NCI-H1105 treated with DMSO at 0.1 percent for 48 hours (cell line): ENCODE results near the gene XRCC4.
"Not testable (repeated sequence)": the region's sequence is repeated elsewhere in the genome, so short reads cannot be mapped to it uniquely, and the experiment has no call there.

Experiments used
- DNase-seq: peaks from one replicate; lab custom pipeline; 2025; lab: John Stamatoyannopoulos, UW

Gene XRCC4

GRCh38 chr5:83348281-83348780 lies 271.0 kb downstream of the XRCC4 start:
- no peak for DNase-seq

- no peak for DNase-seq
Measured at GRCh38 chr5:83353231-83353630, 275.9 kb downstream of the XRCC4 start.

GRCh38 chr5:83353774-83354173 lies 276.4 kb downstream of the XRCC4 start:
- DNase-seq, result no peak

GRCh38 chr5:83354958-83355357 lies 277.6 kb downstream of the XRCC4 start:
- no peak for DNase-seq

- not testable (repeated sequence) for DNase-seq
Measured at GRCh38 chr5:83355482-83356014, 278.2 kb downstream of the XRCC4 start.

GRCh38 chr5:83357621-83358231 lies 280.4 kb downstream of the XRCC4 start:
- no peak for DNase-seq

GRCh38 chr5:83360573-83360972 lies 283.2 kb downstream of the XRCC4 start:
- DNase-seq, result no peak

GRCh38 chr5:83362526-83362925 lies 285.2 kb downstream of the XRCC4 start:
- DNase-seq, result no peak

- DNase-seq, result no peak
Measured at GRCh38 chr5:83363111-83363885, 286.0 kb downstream of the XRCC4 start.

GRCh38 chr5:83363886-83364275 lies 286.5 kb downstream of the XRCC4 start:
- DNase-seq, result no peak

GRCh38 chr5:83364312-83365299 lies 287.3 kb downstream of the XRCC4 start:
- DNase-seq, result no peak

GRCh38 chr5:83368319-83368718 lies 291.0 kb downstream of the XRCC4 start:
- no peak for DNase-seq

GRCh38 chr5:83368835-83369234 lies 291.5 kb downstream of the XRCC4 start:
- DNase-seq, result no peak

GRCh38 chr5:83370957-83371356 lies 293.6 kb downstream of the XRCC4 start:
- DNase-seq, result no peak

GRCh38 chr5:83371726-83372125 lies 294.4 kb downstream of the XRCC4 start:
- DNase-seq, result no peak

- DNase-seq, result no peak
Measured at GRCh38 chr5:83374547-83374946, 297.2 kb downstream of the XRCC4 start.

- DNase-seq, result no peak
Measured at GRCh38 chr5:83375049-83375745, 297.9 kb downstream of the XRCC4 start.

- DNase-seq, result no peak
Measured at GRCh38 chr5:83376461-83376860, 299.1 kb downstream of the XRCC4 start.

- DNase-seq, result no peak
Measured at GRCh38 chr5:83377131-83377865, 300.0 kb downstream of the XRCC4 start.

GRCh38 chr5:83378624-83379289 lies 301.4 kb downstream of the XRCC4 start:
- DNase-seq, result no peak
